NCI-H460 (cell line): ENCODE data around the gene TLL1. TPM values are rescaled to one million over a fixed set of nuclear protein-coding genes. Genes with fewer than 3 reads are reported as not detected.

Experiments used
- DNase-seq: peaks from one replicate; pipeline ENCODE4 v3.0.0-alpha.2; 2016; ENCODE audit warnings: low read depth; ENCODE audit errors: extremely low read depth
- total RNA-seq: library from RNA; depleted of rRNA; stranded (reverse); fragments of >200 nt; shearing (Covaris generic); gene quantifications from 2 replicates; pipeline ENCODE4 v1.2.3, GENCODE V29; 2014

The TLL1 gene
- total RNA-seq, 1 experiment from 2014 or later: 0.17 TPM

- no peak for DNase-seq
Measured at GRCh38 chr4:165879641-165880040, 6.6 kb downstream of the TLL1 start.

- DNase-seq: no peak
Measured at GRCh38 chr4:165894159-165894558, 21.1 kb downstream of the TLL1 start.

- no peak for DNase-seq
Measured at GRCh38 chr4:165905405-165906027, 32.5 kb downstream of the TLL1 start.

DNA sequence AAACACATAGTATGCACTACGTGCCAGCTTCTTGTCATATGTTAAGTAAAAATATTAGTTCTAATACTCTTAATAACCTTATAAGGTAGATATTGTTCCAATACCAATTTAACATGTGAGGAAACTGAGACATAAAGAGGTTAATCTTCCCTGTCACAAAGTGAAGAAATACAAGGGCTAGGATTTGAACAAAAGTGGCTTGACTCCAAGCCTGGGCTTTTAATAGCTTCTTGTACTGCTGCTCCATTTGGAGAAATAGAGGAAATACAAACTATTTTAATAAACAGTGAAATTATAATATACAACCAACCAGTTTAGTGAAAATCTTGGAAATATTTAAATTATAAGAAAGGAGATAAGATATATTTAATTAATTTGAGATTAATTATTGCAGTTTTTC, 33.2 kb downstream of the TLL1 start:
- DNase-seq: no peak

DNA sequence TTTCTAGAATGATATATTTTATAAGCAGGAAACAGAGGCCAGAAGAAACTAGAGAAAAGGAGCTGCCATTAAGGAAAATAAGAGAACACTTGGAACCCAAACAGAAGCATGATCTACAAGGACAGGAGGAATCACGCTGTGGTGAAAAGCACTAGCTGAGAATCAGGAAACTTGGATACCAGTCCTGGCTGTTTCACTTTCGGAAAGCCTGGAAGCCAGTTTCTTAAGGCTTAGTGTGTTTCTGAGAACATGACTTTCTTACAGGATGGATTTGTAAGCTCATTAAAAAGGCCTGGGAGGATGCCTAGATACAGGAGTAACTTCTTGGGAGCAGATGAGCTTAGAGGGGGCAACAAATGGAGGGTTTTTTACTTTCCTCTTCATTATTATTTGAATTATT, 36.9 kb downstream of the TLL1 start:
- no peak for DNase-seq

DNA sequence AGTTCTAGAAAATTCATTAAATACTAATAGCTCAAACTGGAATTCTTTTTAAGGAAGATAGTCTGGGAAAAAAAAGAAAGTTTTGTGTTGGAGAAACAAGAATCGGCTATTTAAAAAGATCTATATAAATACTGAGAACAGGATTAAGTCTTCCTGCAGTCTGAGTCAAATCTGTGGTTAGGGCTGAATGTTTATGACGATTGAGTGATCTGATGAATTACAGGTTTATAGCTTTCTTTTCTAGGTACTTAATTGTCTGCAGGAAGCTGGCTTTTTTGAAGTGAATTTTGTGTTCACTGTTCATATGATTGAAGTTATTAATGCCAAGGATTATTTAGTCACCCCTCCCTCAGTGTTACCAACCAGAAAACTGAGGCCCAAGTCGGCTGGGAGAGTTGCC, 42.2 kb downstream of the TLL1 start:
- DNase-seq: no peak

- DNase-seq: no peak
Measured at GRCh38 chr4:165921546-165921945, 48.5 kb downstream of the TLL1 start.

DNA sequence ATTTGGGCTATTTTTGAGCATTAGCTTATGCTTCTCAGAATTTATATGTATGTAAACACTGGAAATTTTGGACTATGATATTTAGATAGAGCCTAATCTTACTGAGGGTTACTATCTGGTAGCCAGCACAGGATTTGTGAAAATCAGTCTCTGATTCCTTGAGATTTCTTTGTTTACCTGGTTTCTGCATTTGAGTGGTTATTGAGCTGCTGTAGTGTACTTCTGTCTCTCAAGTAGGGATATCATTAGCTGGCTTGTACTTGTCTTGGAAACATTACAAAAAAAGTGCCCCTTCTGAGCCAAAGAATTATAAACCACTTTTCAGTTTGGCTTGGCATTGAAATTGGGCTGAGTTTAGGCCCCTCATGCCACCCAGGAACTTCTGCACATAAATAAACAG, 49.7 kb downstream of the TLL1 start:
- no peak for DNase-seq

DNA sequence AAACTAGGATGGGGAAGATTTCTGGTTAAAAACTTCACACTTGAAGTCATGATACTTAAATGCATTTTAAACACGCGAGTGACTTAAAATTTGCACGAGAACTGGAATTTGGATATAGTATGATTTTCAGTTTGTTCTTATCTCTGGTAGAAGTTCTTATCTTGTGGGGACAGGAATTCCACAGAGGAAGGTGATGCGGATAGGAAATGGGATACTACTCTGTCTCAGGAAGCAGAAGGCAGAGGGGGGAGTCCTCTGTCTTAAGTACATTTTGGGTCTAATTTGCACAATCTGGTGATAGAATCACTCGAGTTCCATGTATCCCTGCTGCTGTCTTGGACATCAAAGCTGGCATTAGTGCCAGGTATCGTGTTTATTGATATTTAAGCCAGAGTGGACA, 53.3 kb downstream of the TLL1 start:
- no peak for DNase-seq

- DNase-seq: no peak
Measured at GRCh38 chr4:165927366-165927765, 54.3 kb downstream of the TLL1 start.

DNA sequence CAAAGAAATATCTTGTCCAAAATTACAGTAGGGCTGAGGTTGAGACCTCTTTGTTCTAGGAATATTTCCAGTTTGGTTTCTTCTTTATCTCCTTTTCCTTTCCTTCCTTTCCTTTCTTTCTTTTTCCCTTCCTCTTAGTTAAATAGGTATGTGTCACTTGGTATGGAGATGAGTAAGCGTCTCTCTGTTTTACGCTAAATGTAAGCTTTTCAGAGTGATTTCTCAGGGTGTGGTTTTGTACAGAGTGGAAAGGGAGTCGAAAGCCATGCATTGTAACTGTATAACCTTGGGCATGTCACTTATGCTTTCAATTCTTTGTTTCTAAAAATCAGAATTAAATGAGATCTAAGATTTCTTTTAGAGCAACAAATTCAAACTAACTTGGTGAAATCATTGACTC, 54.8 kb downstream of the TLL1 start:
- no peak for DNase-seq

DNA sequence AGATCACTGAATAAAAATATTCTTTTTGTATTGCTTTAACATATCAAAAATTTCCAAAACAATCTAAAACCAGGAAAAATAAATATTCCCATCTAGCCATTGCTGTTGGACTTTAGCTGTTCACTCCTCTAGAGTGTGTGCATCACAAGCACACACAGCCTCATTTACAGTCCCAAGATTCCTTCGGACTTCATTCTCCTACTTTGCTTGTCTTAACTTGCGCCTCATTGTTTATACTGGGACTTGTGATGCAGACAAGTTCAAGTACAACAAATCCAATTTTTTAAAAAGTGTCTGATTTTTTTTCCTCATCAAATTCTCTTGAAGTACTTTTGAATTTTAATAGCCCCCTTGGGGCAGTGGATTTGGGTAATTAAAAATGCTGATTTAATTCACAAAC, 55.6 kb downstream of the TLL1 start:
- no peak for DNase-seq

DNA sequence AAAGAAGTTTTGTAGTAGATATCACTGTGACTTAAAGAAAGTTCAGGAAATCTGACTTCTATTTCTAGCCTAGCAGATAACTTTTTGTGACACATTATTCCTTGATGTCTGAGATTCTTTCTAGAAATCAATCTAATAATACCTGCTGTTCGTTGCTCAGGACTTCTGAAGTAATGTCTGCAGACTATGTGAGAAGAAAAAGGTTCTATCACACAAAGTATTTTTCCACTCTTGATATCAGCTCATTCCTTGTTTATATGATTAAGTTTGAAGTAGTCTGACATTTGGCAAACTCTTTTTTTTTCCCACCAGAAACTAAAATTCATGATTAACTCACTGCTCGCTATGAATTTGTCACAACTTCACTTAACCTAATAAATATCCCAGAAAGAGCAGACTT, 56.6 kb downstream of the TLL1 start:
- no peak for DNase-seq

DNA sequence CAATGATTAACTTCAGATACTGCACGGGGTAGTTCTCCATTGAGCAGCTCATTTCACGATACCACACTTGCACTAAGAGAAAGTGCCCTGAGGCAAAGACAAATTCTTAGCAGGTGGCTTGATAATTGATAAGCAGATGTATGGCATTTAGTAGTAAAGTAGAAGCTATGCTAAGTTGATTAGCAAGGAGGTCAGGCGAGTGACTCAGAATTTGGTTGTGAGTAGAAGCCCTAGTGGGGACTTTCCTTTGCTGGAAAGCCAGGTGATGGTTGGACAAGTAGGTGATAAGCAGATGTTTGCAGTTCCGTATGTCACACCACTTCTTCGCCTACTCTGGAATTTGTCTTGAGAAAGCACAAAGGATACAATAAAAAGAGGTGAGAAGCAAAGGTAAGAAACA, 58.7 kb downstream of the TLL1 start:
- DNase-seq: no peak

DNA sequence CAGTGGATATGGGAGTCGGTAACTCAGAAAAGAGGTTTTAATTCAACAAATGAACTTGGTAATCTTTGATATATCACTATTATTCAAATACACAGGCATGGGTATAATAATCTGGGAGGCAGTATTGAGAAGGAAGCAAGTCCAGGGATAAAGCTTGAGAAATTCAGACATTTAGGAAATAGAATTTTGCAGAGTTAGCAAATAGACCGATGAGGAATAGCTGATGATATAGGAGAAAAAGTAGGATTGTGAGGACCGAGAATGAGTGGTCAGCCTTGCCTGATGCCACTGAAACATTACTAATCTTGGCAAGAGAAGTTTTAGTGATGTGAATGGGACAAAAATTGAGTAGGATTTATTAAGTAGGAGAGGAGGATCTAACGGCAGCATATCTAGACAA, 71.9 kb downstream of the TLL1 start:
- DNase-seq: no peak

DNA sequence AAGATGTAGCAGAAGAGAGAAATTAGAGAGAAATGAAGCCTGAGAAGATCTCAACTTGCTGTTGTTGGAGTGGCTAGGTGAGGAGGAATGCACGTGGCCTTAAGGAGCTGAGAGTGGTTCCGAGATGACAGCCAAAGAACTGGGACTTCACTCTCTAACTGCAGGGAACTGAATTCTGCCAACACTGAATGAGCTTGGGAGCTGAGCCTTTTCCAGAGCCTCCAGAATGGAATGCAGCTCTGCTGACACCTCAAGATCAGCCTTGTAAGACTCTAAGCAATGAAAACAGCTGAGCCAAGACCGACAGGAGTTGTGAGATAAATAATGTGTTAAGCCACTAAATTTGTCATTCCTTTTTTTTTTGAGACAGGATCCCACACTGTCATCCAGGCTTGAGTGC, 73.0 kb downstream of the TLL1 start:
- DNase-seq: no peak

DNA sequence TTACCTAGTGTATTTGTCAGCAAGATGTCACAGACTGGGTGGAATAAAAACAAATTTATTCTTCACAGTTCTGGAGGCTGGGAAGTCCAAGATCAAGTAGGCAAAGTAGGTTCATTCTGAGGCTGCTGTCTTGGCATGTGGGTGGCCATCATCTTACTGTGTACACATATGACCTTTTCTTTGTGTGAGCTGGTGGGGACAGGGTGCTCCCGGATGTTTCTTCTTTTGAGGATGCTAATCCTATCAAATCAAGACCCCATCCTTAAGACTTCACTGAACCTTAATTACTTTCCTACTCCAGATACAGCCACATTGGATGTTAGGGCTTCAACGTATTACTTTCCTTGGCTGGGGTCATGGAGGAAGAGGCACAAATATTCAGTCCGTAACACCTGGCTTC, 74.0 kb downstream of the TLL1 start:
- DNase-seq: no peak

- no peak for DNase-seq
Measured at GRCh38 chr4:165953181-165953580, 80.1 kb downstream of the TLL1 start.

- DNase-seq: no peak
Measured at GRCh38 chr4:165963621-165964020, 90.6 kb downstream of the TLL1 start.

GRCh38 chr4:165964591-165964990, 91.6 kb downstream of the TLL1 start:
- DNase-seq: no peak

DNA sequence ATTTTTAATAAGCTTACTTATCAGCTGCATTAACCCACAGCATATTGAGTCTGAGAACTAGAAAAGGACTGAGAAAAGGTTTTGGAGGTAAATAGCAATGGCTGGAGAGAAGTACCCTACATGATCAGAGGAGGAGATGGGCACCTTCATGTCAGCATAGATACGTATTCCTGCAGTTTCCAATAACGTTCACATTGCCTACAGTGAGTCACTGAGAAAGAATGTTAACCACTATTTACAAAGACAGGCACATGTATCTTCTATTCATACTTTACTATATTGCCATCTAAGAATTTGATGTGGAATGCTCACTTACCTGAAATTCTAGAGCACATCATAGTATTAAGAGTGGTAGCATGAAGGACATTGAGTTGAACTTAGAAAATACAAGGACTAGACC, 92.5 kb downstream of the TLL1 start:
- no peak for DNase-seq

GRCh38 chr4:165966833-165967232, 93.8 kb downstream of the TLL1 start:
- no peak for DNase-seq

DNA sequence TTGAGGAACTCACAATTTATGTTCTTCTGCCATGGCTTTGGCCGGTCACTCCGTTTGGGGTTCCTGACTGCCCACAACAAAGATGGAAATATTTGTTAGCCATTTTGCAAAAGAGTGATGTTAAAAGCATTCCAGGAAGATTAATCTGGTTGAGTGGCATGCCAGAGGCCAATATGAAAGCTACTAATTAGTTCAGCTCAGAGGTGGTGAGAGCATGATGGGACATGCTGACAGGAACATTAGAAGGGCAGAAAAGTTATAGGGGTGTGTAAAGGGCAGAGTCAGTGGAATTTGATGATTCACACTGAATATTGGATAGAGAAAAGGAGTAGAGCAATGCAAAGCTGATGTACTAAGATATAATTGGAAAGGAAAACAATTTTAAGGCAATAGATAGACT, 94.4 kb downstream of the TLL1 start:
- DNase-seq: no peak
